A549 (cell line): ENCODE results near the gene CALHM1. TPM values are rescaled to one million over a fixed set of nuclear protein-coding genes. Genes with fewer than 3 reads are reported as not detected.

Experiments used
- ATAC-seq, 2 experiments: fragments of 200-7000 bp in 1 of 2; fragments of >200 bp in 1 of 2; cut with Nextera tagmentation in 1 of 2; cut with Tn5 transposase in 1 of 2; 3 replicates each; pipeline versions ENCODE4 v1.8.0 to v1.9.1; 2018 to 2020; ENCODE audit warnings: mild to moderate bottlenecking in 1 of 2, moderate library complexity in 1 of 2
- CTCF ChIA-PET: fragments of 300-600 bp; sonication (Branson Sonifier 250); formaldehyde crosslinking; extraction: SDS; loops from one replicate; lab custom pipeline; 2021; ENCODE audit warnings: antibody characterized with exemption, inconsistent platforms; lab: Yijun Ruan, JAX
- POLR2A ChIA-PET: fragments of 350-600 bp; formaldehyde crosslinking; extraction: SDS; loops from one replicate; lab custom pipeline; 2021; ENCODE audit warnings: antibody characterized with exemption, inconsistent platforms; lab: Yijun Ruan, JAX
- DNase-seq, 2 experiments: peaks; one replicate each; pipeline versions ENCODE4 v3.0.0 to v3.0.0-alpha.2; 2011 to 2016; ENCODE audit warnings: low read depth in 1 of 2, low spot score in 1 of 2
- FAIRE-seq: peaks from 2 replicates; lab custom pipeline; 2011; peaks lifted over from hg19 to GRCh38; lab: Jason Lieb, UNC
- H3K27ac ChIP-seq, 2 experiments: fragments of >200 bp; sonication (Bioruptor Twin); formaldehyde crosslinking; 3 replicates each; pipeline ENCODE4 v1.5.1; 2016 to 2017
- H3K4me1 ChIP-seq: fragments of >200 bp; sonication (Bioruptor Twin); formaldehyde crosslinking; 3 replicates; pipeline ENCODE4 v1.6.1; 2016
- H3K4me2 ChIP-seq: fragments of >200 bp; sonication (Bioruptor Twin); formaldehyde crosslinking; 3 replicates; pipeline ENCODE4 v1.6.1; 2016
- H3K4me3 ChIP-seq: fragments of >200 bp; sonication (Bioruptor Twin); formaldehyde crosslinking; 3 replicates; pipeline ENCODE4 v1.5.1; 2016
- H3K9me3 ChIP-seq: fragments of >200 bp; sonication (Bioruptor Twin); formaldehyde crosslinking; 3 replicates; pipeline ENCODE4 v1.6.1; 2016
- ATOH8 ChIP-seq: fragments of 250-450 bp; sonication (Bioruptor Pico); IDR thresholded peaks from 2 replicates; pipeline ENCODE4 v1.5.0; 2020; ENCODE audit warnings: low read depth, mild to moderate bottlenecking, moderate library complexity
- CEBPB ChIP-seq, 2 experiments: fragments of >200 bp in 1 of 2; sonication (Bioruptor Twin) in 1 of 2; formaldehyde crosslinking in 1 of 2; IDR thresholded peaks; 2 replicates each; pipeline ENCODE4 v1.6.1; 2012 to 2016
- CHD4 ChIP-seq: fragments of 200-600 bp; sonication (generic); IDR thresholded peaks from 2 replicates; pipeline ENCODE4 v1.6.1; 2016; ENCODE audit warnings: antibody characterized with exemption, mild to moderate bottlenecking, borderline replicate concordance
- EHMT2 ChIP-seq: fragments of 200-600 bp; sonication (generic); IDR thresholded peaks from 2 replicates; pipeline ENCODE4 v1.6.1; 2016; ENCODE audit warnings: antibody characterized with exemption, low read depth, mild to moderate bottlenecking, moderate library complexity
- GATA3 ChIP-seq: IDR thresholded peaks from 2 replicates; pipeline ENCODE4 v1.6.1; 2012; ENCODE audit warnings: borderline replicate concordance
- HMGXB4 ChIP-seq: fragments of 250-450 bp; sonication (Bioruptor Pico); IDR thresholded peaks from 2 replicates; pipeline ENCODE4 v1.5.0; 2021; ENCODE audit warnings: mild to moderate bottlenecking, moderate library complexity, borderline replicate concordance
- JUNB ChIP-seq: fragments of >200 bp; sonication (Bioruptor Twin); formaldehyde crosslinking; IDR thresholded peaks from 2 replicates; pipeline ENCODE4 v1.6.1; 2016
- MAFK ChIP-seq: fragments of 450-650 bp; IDR thresholded peaks from 2 replicates; pipeline ENCODE4 v1.6.1; 2014; ENCODE audit not compliant: partially characterized antibody
- MYC ChIP-seq: IDR thresholded peaks from 2 replicates; pipeline ENCODE4 v1.6.1; 2012; ENCODE audit warnings: mild to moderate bottlenecking, inconsistent platforms, low read length, improper control_type of control experiment, borderline replicate concordance
- NFE2L2 ChIP-seq: fragments of 150-350 bp; conservative IDR thresholded peaks from 2 replicates; pipeline ENCODE4 v1.6.1; 2014; ENCODE audit warnings: low read length
- NPAS2 ChIP-seq: fragments of 250-450 bp; sonication (Bioruptor Pico); IDR thresholded peaks from 2 replicates; pipeline ENCODE4 v1.8.0; 2022; ENCODE audit warnings: mild to moderate bottlenecking, moderate library complexity, borderline replicate concordance
- PHF8 ChIP-seq: fragments of 200-600 bp; sonication (generic); IDR thresholded peaks from 2 replicates; pipeline ENCODE4 v1.6.1; 2016; ENCODE audit warnings: low read depth, mild to moderate bottlenecking, antibody characterized with exemption, moderate library complexity, borderline replicate concordance
- POLR2A ChIP-seq: IDR thresholded peaks from 2 replicates; pipeline ENCODE4 v1.6.1; 2012; ENCODE audit warnings: mild to moderate bottlenecking, low read length
- RAD21 ChIP-seq, 2 experiments: fragments of >200 bp in 1 of 2; sonication (Bioruptor Twin) in 1 of 2; formaldehyde crosslinking in 1 of 2; IDR thresholded peaks in 1 of 2; conservative IDR thresholded peaks in 1 of 2; 2 replicates in 1 of 2; 3 replicates in 1 of 2; pipeline ENCODE4 v1.6.1; 2012 to 2018; ENCODE audit warnings: inconsistent platforms in 1 of 2
- RARB ChIP-seq: fragments of 250-450 bp; sonication (Bioruptor Pico); IDR thresholded peaks from 2 replicates; pipeline ENCODE4 v1.8.0; 2021; ENCODE audit warnings: mild to moderate bottlenecking, moderate library complexity
- SREBF2 ChIP-seq: fragments of 450-650 bp; IDR thresholded peaks from 2 replicates; pipeline ENCODE4 v1.6.1; 2014; ENCODE audit warnings: mild to moderate bottlenecking, moderate library complexity
- TFCP2L1 ChIP-seq: fragments of 250-450 bp; sonication (Bioruptor Pico); IDR thresholded peaks from 2 replicates; pipeline ENCODE4 v1.5.0; 2021; ENCODE audit warnings: mild to moderate bottlenecking
- ZC3H11A ChIP-seq: fragments of 450-650 bp; IDR thresholded peaks from 2 replicates; pipeline ENCODE4 v1.6.1; 2014; ENCODE audit warnings: antibody characterized with exemption, mild to moderate bottlenecking
- WGBS: methylation state at CpG from one replicate; pipeline ENCODE4 v1.1.6; 2017; ENCODE audit errors: missing lambda C conversion rate; 5-methylcytosine and 5-hydroxymethylcytosine counted together
- polyA plus RNA-seq, 4 experiments: library from polyadenylated mRNA; depleted of rRNA in 3 of 4; stranded (reverse); fragments of >200 nt; fragmentation: RNase III in 1 of 4; extraction: RNeasy Plus Mini Kit Qiagen cat#74134 plus additional on column Dnase treatment in 1 of 4; gene quantifications; 2 replicates in 3 of 4; 3 replicates in 1 of 4; pipeline ENCODE4 v1.2.3, GENCODE V29; 2011 to 2017
- TF ChIP-seq, protein P1 (sequence below): fragments of >200 bp; sonication (Bioruptor Twin); formaldehyde crosslinking; IDR thresholded peaks from 3 replicates; pipeline ENCODE4 v1.5.1; 2016
- TF ChIP-seq, protein P2 (sequence below): fragments of >200 bp; sonication (Bioruptor Twin); formaldehyde crosslinking; IDR thresholded peaks from 2 replicates; pipeline ENCODE4 v1.6.1; 2016

CALHM1 gene
- polyA plus RNA-seq, 2 of the 4 experiments (the other 2 are of a cell fraction) = not detected

GRCh38 chr10:103445366-103445765 lies 13.3 kb downstream of the CALHM1 start:
- H3K9me3 ChIP-seq = no peaks in the 10 kb centered on the region
- ChIA-PET POLR2A (no interaction called here), CTCF (interaction anchor here (0.6 kb wide), 1 partner anchor 28 kb away, joined by 3 read pairs; no protein-coding TSS in a partner anchor)
- no peak overlapping the region for H3K4me2 ChIP-seq
- FAIRE-seq (no peak), DNase-seq (no peak), ATAC-seq (no peak)
- H3K27ac ChIP-seq = no peak overlapping the region
- peaks cover 2% of the 10 kb centered on the region; the same call in 1 of the 3 replicates for H3K4me1 ChIP-seq
- H3K4me3 ChIP-seq = no peak overlapping the region
- WGBS = 92% methylated on average over 9 of the region's 9 CpGs
- TF ChIP-seq, protein P1, sequence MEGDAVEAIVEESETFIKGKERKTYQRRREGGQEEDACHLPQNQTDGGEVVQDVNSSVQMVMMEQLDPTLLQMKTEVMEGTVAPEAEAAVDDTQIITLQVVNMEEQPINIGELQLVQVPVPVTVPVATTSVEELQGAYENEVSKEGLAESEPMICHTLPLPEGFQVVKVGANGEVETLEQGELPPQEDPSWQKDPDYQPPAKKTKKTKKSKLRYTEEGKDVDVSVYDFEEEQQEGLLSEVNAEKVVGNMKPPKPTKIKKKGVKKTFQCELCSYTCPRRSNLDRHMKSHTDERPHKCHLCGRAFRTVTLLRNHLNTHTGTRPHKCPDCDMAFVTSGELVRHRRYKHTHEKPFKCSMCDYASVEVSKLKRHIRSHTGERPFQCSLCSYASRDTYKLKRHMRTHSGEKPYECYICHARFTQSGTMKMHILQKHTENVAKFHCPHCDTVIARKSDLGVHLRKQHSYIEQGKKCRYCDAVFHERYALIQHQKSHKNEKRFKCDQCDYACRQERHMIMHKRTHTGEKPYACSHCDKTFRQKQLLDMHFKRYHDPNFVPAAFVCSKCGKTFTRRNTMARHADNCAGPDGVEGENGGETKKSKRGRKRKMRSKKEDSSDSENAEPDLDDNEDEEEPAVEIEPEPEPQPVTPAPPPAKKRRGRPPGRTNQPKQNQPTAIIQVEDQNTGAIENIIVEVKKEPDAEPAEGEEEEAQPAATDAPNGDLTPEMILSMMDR = no peak
- TF ChIP-seq RAD21 (conservative IDR thresholded peaks at IDR 0.05 in 1 of 2, IDR thresholded peaks at IDR 0.05 in 1 of 2) (no peak), JUNB (no peak)

DNA sequence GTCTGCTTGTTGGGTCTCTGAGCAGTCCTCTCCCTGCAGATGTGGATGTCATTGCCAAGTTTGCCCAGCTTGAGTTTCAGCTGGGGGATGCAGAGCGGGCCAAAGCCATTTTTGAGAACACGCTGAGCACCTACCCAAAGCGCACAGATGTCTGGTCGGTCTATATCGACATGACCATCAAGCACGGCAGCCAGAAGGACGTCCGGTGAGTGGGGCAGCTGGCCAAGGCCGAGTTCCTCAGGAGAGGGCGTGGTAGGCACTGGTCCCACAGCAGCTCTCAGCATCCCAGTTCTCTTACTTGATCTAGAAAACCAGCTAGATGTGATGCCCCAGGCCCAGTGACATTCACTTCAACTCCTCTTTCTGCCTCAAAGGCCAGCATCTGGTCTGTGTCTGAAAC lies 14.2 kb downstream of the CALHM1 start:
- FAIRE-seq = no peak
- no peak for ATAC-seq
- no peak overlapping the region for H3K4me3 ChIP-seq
- H3K27ac ChIP-seq = no peak overlapping the region
- TF ChIP-seq, protein P1 = no peak
- TF ChIP-seq ATOH8 (CRISPR knock-in tag) (no peak), JUNB (no peak), POLR2A (no peak), SREBF2 (no peak), MYC (no peak), ZC3H11A (no peak), CHD4 (no peak), GATA3 (no peak), PHF8 (no peak), HMGXB4 (CRISPR knock-in tag) (no peak), MAFK (no peak), NPAS2 (CRISPR knock-in tag) (no peak), RARB (CRISPR knock-in tag) (no peak), CEBPB (IDR thresholded peaks at IDR 0.05) (no peak), NFE2L2 (no peak), EHMT2 (no peak), TFCP2L1 (CRISPR knock-in tag) (no peak)
- TF ChIP-seq, protein P2, sequence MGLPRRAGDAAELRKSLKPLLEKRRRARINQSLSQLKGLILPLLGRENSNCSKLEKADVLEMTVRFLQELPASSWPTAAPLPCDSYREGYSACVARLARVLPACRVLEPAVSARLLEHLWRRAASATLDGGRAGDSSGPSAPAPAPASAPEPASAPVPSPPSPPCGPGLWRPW = no peak
- TF ChIP-seq, all 56 proteins: peak for 0
- H3K4me2 ChIP-seq = no peak overlapping the region
- 95% methylated on average over 4 of the region's 10 CpGs for WGBS
- H3K4me1 ChIP-seq = no peaks in the 10 kb centered on the region
- POLR2A ChIA-PET = no interaction called here
- H3K9me3 ChIP-seq = no peaks in the 10 kb centered on the region
- CTCF ChIA-PET = interaction anchor here (0.6 to 2.1 kb wide), 3 partner anchors 10 to 98 kb away, joined by 3 to 5 read pairs (median 3); no protein-coding TSS in a partner anchor
- no peak for DNase-seq
